Stimulated activated memory B cell treated with anti-CD40 and anti-IgM and Interleukin-4, amounts not matched to agents 10 μg/mL and 1 μg/mL and 100 μg/mL, for 72 hours (primary cell): ENCODE measurements around the gene PDE7B.
A peak's percentile ranks its signal among the peaks of the same experiment; 100 is the strongest.

Experiments used
- ATAC-seq: fragments of 150-1000 bp; cut with Tn5 transposase; 2 replicates; pipeline ENCODE4 v1.10.0; 2021
- H3K27ac Mint-ChIP-seq: one replicate; pipeline ENCODE4 v1.8.0; 2022; ENCODE audit warnings: mild to moderate bottlenecking, mixed read lengths
- H3K27me3 Mint-ChIP-seq: one replicate; pipeline ENCODE4 v1.8.0; 2022; ENCODE audit warnings: mixed read lengths
- H3K36me3 Mint-ChIP-seq: one replicate; pipeline ENCODE4 v1.8.0; 2022; ENCODE audit warnings: mixed read lengths
- H3K4me1 Mint-ChIP-seq: one replicate; pipeline ENCODE4 v1.8.0; 2022; ENCODE audit warnings: mixed read lengths
- H3K4me3 Mint-ChIP-seq: one replicate; pipeline ENCODE4 v1.8.0; 2022; ENCODE audit warnings: mild to moderate bottlenecking, moderate library complexity, mixed read lengths
- H3K9me3 Mint-ChIP-seq: one replicate; pipeline ENCODE4 v1.8.0; 2022; ENCODE audit warnings: mixed read lengths

PDE7B gene

GRCh38 chr6:135891710-135892109 is 40.2 kb downstream of the PDE7B start:
- Mint-ChIP-seq H3K36me3 (peaks cover 2% of the 10 kb centered on the region), H3K27me3 (no peaks in the 10 kb centered on the region), H3K4me3 (no peak overlapping the region), H3K9me3 (no peaks in the 10 kb centered on the region), H3K27ac (no peak overlapping the region), H3K4me1 (peaks cover 12% of the 10 kb centered on the region)
- ATAC-seq = no peak

GRCh38 chr6:135895231-135895911 is 43.9 kb downstream of the PDE7B start:
- Mint-ChIP-seq H3K36me3 (peaks cover 6% of the 10 kb centered on the region), H3K27me3 (no peaks in the 10 kb centered on the region), H3K9me3 (peaks cover 4% of the 10 kb centered on the region), H3K27ac (no peak overlapping the region), H3K4me3 (no peak overlapping the region), H3K4me1 (no peaks in the 10 kb centered on the region)
- ATAC-seq = no peak

DNA sequence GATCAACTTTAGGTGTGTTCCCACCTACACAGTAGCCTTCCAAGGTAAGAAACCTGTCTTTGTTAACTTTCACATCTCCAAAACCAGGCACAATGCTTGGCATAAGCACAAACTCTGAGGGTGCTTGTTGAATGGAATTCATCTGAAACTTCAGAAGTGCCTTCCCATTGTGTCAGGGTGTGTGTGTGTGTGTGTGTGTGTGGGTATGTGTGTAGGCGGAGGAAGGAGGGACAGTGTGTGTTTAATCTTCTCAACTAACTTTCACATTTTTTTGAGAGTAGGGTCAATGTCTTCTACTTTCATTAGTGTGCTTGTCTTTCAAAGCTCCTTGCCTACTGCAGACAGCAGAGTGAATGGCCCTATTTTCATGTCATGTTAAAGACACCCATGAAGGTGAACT is 45.6 kb downstream of the PDE7B start:
- no peak for ATAC-seq
- H3K27ac Mint-ChIP-seq = no peak overlapping the region

DNA sequence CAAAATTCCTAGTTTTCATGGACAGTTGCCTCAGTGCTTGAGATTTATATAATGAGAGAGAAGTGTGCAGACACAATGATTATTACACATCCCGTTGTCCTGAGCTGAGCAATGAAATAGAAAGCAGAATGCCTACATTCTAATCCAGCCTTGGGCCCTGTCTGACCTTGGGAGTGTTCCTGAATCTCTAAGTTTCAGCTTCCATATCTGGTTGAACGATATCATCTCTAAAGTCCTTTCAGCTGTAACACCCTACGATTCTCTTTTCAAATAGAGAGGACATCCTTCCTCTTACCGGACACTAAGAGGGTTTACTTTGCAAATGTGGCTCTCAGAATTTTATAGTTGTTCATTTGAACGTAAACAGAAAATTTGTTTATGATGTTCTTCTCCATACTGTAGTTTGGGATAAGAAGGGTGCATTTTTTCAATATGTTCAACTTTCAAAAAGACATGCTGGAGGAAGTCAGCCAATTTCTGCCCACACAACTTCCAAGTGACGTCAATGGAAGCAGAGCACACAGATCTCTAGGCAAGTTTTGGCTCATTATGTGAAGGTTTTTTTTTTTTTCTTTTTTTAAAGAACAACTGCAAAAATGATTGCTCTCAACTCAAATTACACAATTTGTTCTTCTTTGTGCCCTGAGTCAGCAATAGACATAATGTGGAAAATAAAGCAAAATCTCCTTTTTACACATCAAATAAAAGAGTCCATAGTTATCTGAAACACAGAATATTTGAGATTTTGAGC is 50.4 kb downstream of the PDE7B start:
- no peak for ATAC-seq
- peaks cover 4% of the 10 kb centered on the region for H3K9me3 Mint-ChIP-seq
- peaks cover 1% of the 10 kb centered on the region for H3K36me3 Mint-ChIP-seq
- H3K4me3 Mint-ChIP-seq = no peak overlapping the region
- no peaks in the 10 kb centered on the region for H3K4me1 Mint-ChIP-seq
- H3K27me3 Mint-ChIP-seq = no peaks in the 10 kb centered on the region
- no peak overlapping the region for H3K27ac Mint-ChIP-seq

More for the DNA sequence above, 45.6 kb downstream of the PDE7B start:
- no peaks in the 10 kb centered on the region for H3K4me1 Mint-ChIP-seq
- no peaks in the 10 kb centered on the region for H3K27me3 Mint-ChIP-seq
- no peak overlapping the region for H3K4me3 Mint-ChIP-seq
- H3K9me3 Mint-ChIP-seq = peaks cover 4% of the 10 kb centered on the region
- H3K36me3 Mint-ChIP-seq = peaks cover 6% of the 10 kb centered on the region

DNA sequence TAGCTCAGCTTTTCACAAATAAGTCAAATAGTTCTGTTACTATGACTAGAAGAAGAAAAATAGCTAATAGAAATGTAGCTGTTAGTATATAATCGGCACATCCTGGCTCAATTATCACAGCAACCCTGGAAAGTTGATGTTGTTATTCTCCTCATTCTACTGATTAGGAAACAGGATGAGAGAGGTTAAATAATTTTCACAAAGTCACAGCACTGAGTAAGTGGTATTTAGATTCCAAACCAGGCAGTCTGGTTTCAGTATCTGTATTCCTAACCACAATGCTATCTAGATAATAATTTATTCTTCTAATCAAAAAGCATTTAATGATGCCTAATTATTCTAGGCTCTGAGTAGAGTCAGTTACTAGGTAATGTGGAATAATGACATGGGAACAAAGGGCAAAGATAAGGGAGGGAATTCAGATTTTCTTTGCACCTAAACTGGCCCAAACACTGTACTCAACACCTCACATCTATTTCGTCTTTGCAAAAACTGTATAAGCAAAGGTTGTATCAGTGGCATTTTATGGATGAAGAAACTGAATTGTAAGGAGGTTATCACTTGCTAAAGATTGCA is 51.3 kb downstream of the PDE7B start:
- Mint-ChIP-seq H3K4me3 (no peak overlapping the region), H3K27ac (no peak overlapping the region), H3K36me3 (no peaks in the 10 kb centered on the region), H3K27me3 (no peaks in the 10 kb centered on the region), H3K4me1 (no peaks in the 10 kb centered on the region), H3K9me3 (peaks cover 4% of the 10 kb centered on the region)
- ATAC-seq = no peak

- Mint-ChIP-seq H3K27ac (no peak overlapping the region), H3K36me3 (no peaks in the 10 kb centered on the region), H3K9me3 (no peaks in the 10 kb centered on the region), H3K4me3 (no peak overlapping the region), H3K27me3 (no peaks in the 10 kb centered on the region), H3K4me1 (peaks cover 2% of the 10 kb centered on the region)
- ATAC-seq = no peak
Observed at GRCh38 chr6:135904666-135905065, 53.2 kb downstream of the PDE7B start.

DNA sequence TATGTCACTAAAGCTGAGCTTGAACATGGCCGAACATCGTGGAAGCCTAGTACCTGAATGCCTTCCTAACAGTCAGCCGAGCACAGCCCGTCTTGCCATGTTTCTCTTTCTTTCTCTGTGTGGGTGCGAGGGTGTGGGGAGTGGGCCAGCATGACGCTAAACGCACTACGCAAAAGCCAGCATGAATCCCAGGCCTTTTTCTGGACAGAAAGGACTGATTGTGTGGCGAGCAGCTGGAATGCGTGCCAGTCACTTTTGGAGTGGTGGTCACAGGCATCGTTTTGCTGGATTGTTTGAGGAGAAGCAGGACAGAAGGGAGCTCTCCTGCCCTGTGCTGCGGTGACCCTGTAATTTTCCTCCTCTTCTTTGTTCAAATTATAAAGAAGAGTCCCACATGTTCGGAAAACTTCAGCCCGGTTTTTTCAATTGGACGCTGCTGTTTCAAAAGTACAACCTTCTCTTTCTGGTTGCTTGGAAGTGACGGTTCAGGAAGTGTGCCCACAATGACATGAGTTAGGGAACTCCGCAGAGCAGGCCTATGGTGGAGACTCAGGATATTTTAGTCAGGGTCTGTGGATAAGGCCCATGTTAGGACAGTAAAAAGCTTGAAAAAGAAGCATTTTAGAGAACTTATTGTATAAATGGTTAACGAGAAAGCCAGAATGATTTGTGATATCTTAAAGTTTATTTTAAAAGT is 54.3 kb downstream of the PDE7B start:
- H3K4me1 Mint-ChIP-seq = peaks cover 4% of the 10 kb centered on the region
- no peaks in the 10 kb centered on the region for H3K36me3 Mint-ChIP-seq
- H3K4me3 Mint-ChIP-seq = no peak overlapping the region
- no peak for ATAC-seq
- no peak overlapping the region for H3K27ac Mint-ChIP-seq
- H3K27me3 Mint-ChIP-seq = no peaks in the 10 kb centered on the region
- no peaks in the 10 kb centered on the region for H3K9me3 Mint-ChIP-seq

DNA sequence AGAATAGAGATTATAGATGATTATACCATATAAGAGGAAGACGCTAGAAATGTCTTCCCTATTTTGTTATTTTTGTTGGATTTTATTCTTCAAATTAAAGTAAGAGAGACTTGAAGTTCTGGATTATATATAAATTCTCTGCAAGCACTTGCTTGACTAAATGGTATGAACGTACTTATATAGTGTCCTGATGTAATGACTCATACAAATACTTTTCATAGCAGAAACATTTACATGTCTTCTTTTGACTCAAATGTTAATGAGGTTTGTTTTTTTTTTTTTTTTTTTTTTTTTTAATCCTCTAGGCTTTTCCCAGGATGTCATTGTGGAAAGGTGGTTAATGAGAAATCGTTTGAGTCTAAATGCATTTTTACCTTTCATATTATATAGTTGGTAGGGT is 55.0 kb downstream of the PDE7B start:
- H3K27ac Mint-ChIP-seq = no peak overlapping the region
- no peaks in the 10 kb centered on the region for H3K9me3 Mint-ChIP-seq
- ATAC-seq = no peak
- H3K4me1 Mint-ChIP-seq = peaks cover 4% of the 10 kb centered on the region
- no peaks in the 10 kb centered on the region for H3K36me3 Mint-ChIP-seq
- no peak overlapping the region for H3K4me3 Mint-ChIP-seq
- H3K27me3 Mint-ChIP-seq = no peaks in the 10 kb centered on the region

DNA sequence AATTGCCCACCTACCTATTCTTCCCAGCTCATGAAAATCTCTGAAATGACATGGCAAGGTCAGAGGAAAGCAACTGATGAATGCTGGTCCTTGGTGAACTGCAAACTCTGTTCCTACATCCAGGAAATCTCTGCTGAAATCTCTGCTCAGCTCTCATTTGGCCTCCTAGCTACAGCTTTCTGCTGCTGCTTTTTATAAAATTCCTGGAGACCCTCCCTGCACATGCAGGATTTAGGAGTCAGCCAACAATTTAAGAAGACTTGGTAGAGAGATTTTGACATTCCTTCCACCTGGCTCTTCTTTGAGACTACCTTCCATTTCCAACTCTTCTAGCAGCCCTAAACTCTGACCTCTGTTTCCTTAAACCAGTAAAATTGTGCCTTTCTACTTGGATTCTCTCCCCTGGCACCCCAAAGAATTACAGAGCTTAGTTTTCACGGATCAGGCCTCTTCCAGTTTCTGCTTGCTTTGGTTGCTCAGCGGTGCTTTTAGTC is 55.5 kb downstream of the PDE7B start:
- H3K27ac Mint-ChIP-seq = no peak overlapping the region
- no peaks in the 10 kb centered on the region for H3K9me3 Mint-ChIP-seq
- H3K4me3 Mint-ChIP-seq = no peak overlapping the region
- ATAC-seq = no peak
- H3K4me1 Mint-ChIP-seq = peaks cover 4% of the 10 kb centered on the region
- H3K27me3 Mint-ChIP-seq = no peaks in the 10 kb centered on the region
- H3K36me3 Mint-ChIP-seq = no peaks in the 10 kb centered on the region

- no peaks in the 10 kb centered on the region for H3K36me3 Mint-ChIP-seq
- H3K27me3 Mint-ChIP-seq = no peaks in the 10 kb centered on the region
- ATAC-seq = peak; percentile 72
- H3K9me3 Mint-ChIP-seq = no peaks in the 10 kb centered on the region
- H3K4me1 Mint-ChIP-seq = peaks cover 4% of the 10 kb centered on the region
- no peak overlapping the region for H3K27ac Mint-ChIP-seq
- no peak overlapping the region for H3K4me3 Mint-ChIP-seq
Observed at GRCh38 chr6:135909737-135910387, 58.4 kb downstream of the PDE7B start.

DNA sequence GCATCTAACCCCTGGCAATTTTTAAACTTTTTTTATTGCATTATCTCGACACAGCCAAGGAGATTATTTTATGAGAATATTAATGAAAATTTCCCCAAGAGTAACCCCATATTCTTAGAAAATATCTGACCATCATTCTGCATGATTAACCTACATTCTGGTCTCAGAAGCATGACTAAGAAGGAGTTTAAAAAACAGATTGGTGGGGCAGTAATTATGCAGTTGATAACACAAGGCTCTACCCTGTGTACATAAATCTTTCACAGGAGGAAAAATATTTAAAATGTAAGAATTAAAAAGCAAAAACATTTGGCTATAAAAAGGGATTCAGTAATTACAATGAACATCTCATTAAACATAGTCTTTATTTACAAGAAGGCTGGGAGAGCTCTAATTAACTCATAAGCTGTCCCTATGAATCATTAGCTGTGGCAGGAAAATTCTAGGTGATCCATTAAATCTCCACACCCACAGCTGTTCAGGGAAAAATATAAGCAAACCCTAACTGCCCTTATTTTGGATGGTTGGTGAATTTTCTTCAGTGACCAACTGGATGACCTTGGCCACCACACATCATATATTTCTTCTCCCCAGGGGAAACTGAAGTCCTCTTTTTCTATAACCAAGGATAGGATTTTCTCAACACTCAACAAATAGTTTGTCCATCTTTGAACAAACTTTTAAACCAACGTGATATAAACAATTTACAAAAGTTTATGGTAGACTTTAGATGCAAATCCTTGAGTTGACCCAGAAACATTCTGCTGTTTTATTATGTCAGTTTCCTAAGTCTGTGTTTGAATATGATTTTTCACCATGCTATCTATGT is 59.5 kb downstream of the PDE7B start:
- no peaks in the 10 kb centered on the region for H3K27me3 Mint-ChIP-seq
- H3K4me1 Mint-ChIP-seq = peaks cover 4% of the 10 kb centered on the region
- H3K9me3 Mint-ChIP-seq = no peaks in the 10 kb centered on the region
- H3K4me3 Mint-ChIP-seq = no peak overlapping the region
- ATAC-seq = no peak
- H3K36me3 Mint-ChIP-seq = no peaks in the 10 kb centered on the region
- H3K27ac Mint-ChIP-seq = no peak overlapping the region

DNA sequence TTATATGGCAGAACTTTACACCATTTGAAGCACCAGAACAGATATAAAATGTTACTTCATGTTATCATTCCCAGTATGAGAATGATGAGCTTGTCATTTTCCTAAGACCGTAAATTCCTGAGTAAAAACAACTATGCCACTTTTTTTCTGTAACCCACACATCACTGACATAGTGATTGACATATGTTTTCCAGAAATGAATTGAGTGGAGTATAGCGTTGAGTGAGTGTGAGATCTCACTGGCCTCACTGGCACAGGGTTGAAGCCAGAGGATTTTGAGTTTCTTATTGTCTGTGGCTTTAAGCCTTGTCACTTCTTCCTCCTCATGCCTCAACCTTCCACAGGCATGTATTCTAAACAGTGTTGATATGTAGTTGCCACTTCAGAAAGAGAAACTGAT is 62.3 kb downstream of the PDE7B start:
- H3K36me3 Mint-ChIP-seq = peaks cover 6% of the 10 kb centered on the region
- peaks cover 11% of the 10 kb centered on the region for H3K4me1 Mint-ChIP-seq
- no peak for ATAC-seq
- no peak overlapping the region for H3K4me3 Mint-ChIP-seq
- H3K9me3 Mint-ChIP-seq = no peaks in the 10 kb centered on the region
- H3K27me3 Mint-ChIP-seq = peaks cover 8% of the 10 kb centered on the region
- H3K27ac Mint-ChIP-seq = no peak overlapping the region

- H3K4me1 Mint-ChIP-seq = peaks cover 18% of the 10 kb centered on the region
- peaks cover 8% of the 10 kb centered on the region for H3K27me3 Mint-ChIP-seq
Observed at GRCh38 chr6:135919026-135919425, 67.5 kb downstream of the PDE7B start.

GRCh38 chr6:135920689-135921088 is 69.2 kb downstream of the PDE7B start:
- Mint-ChIP-seq H3K36me3 (peaks cover 14% of the 10 kb centered on the region), H3K27ac (no peak overlapping the region), H3K4me3 (no peak overlapping the region), H3K4me1 (peaks cover 18% of the 10 kb centered on the region), H3K9me3 (no peaks in the 10 kb centered on the region), H3K27me3 (peaks cover 8% of the 10 kb centered on the region)
- ATAC-seq = no peak

More at GRCh38 chr6:135919026-135919425, 67.5 kb downstream of the PDE7B start:
- no peak for ATAC-seq
- Mint-ChIP-seq H3K27ac (no peak overlapping the region), H3K36me3 (peaks cover 14% of the 10 kb centered on the region), H3K4me3 (no peak overlapping the region), H3K9me3 (no peaks in the 10 kb centered on the region)
